Thyroid gland (tissue), 4 donors: ENCODE results near the gene MRPL21.

Experiments used
- POLR2A ChIP-seq, 2 donors: fragments of 450-650 bp; IDR thresholded peaks; one replicate each; pipeline ENCODE4 v1.6.1; 2017; ENCODE audit warnings: antibody characterized with exemption in 2 of 2, mild to moderate bottlenecking in 2 of 2, moderate library complexity in 1 of 2
- TF ChIP-seq, protein P1 (sequence below), 6 experiments: fragments of 200-600 bp in 3 of 6; fragments of 450-650 bp in 3 of 6; sonication (generic) in 3 of 6; IDR thresholded peaks; one replicate each; pipeline ENCODE4 v1.5.1; 2016 to 2019; ENCODE audit warnings: antibody characterized with exemption in 6 of 6, mild to moderate bottlenecking in 2 of 6, inconsistent platforms in 1 of 6, moderate library complexity in 1 of 6

DNA sequence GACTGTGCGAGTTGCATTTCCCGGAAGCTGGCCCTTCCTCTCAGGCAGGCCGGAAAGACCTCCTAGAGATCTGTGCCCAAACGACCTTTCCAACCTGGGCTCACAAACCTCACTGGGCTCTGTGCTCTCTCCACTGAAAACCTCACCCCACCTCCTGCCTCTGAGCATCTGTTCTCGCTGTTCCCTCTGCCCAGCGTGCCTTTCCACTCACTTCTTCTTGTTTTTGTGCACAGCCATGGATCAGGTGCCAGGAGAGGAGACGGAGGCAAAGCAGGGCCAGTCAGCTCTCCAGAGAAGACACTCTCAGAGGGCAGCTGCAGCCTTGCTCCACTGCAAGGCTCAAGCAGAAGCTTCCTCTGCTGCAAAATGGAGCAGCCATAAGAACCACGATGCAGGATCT lies 51.0 kb downstream of the MRPL21 start:
- TF ChIP-seq, protein P1, sequence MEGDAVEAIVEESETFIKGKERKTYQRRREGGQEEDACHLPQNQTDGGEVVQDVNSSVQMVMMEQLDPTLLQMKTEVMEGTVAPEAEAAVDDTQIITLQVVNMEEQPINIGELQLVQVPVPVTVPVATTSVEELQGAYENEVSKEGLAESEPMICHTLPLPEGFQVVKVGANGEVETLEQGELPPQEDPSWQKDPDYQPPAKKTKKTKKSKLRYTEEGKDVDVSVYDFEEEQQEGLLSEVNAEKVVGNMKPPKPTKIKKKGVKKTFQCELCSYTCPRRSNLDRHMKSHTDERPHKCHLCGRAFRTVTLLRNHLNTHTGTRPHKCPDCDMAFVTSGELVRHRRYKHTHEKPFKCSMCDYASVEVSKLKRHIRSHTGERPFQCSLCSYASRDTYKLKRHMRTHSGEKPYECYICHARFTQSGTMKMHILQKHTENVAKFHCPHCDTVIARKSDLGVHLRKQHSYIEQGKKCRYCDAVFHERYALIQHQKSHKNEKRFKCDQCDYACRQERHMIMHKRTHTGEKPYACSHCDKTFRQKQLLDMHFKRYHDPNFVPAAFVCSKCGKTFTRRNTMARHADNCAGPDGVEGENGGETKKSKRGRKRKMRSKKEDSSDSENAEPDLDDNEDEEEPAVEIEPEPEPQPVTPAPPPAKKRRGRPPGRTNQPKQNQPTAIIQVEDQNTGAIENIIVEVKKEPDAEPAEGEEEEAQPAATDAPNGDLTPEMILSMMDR (IDR thresholded peaks at IDR 0.05), result no peak
- no peak for TF ChIP-seq POLR2A (IDR thresholded peaks at IDR 0.05)
